Kidney epithelial cell (primary cell): Measurements from ENCODE around the gene TJAP1. TPM values are rescaled to one million over a fixed set of nuclear protein-coding genes. Genes with fewer than 3 reads are reported as not detected.

Experiments used
- DNase-seq: peaks from one replicate; pipeline ENCODE4 v3.0.0-alpha.2; 2010; ENCODE audit warnings: low read depth
- H3K27me3 ChIP-seq: 2 replicates; pipeline ENCODE4 v1.6.0; 2011; ENCODE audit warnings: low read length; ENCODE audit not compliant: control insufficient read depth, insufficient read depth
- H3K36me3 ChIP-seq: 2 replicates; pipeline ENCODE4 v1.5.1; 2011; ENCODE audit warnings: low read length; ENCODE audit not compliant: control insufficient read depth, insufficient read depth
- H3K4me3 ChIP-seq: 2 replicates; pipeline ENCODE4 v1.5.1; 2011; ENCODE audit warnings: low read depth, mild to moderate bottlenecking, control low read depth, low read length
- total RNA-seq: library from RNA; depleted of rRNA; stranded (reverse); fragments of >200 nt; gene quantifications from 2 replicates; pipeline ENCODE4 v1.2.3, GENCODE V29; 2015
- TF ChIP-seq, protein P1 (sequence below): IDR thresholded peaks from 2 replicates; pipeline ENCODE4 v1.5.1; 2011; ENCODE audit warnings: mild to moderate bottlenecking, moderate library complexity, low read length, control low read depth, inconsistent platforms; ENCODE audit not compliant: insufficient read depth, poor library complexity, severe bottlenecking

The TJAP1 gene
- total RNA-seq, 1 donor from 2014 or later = 31.7 TPM

DNA sequence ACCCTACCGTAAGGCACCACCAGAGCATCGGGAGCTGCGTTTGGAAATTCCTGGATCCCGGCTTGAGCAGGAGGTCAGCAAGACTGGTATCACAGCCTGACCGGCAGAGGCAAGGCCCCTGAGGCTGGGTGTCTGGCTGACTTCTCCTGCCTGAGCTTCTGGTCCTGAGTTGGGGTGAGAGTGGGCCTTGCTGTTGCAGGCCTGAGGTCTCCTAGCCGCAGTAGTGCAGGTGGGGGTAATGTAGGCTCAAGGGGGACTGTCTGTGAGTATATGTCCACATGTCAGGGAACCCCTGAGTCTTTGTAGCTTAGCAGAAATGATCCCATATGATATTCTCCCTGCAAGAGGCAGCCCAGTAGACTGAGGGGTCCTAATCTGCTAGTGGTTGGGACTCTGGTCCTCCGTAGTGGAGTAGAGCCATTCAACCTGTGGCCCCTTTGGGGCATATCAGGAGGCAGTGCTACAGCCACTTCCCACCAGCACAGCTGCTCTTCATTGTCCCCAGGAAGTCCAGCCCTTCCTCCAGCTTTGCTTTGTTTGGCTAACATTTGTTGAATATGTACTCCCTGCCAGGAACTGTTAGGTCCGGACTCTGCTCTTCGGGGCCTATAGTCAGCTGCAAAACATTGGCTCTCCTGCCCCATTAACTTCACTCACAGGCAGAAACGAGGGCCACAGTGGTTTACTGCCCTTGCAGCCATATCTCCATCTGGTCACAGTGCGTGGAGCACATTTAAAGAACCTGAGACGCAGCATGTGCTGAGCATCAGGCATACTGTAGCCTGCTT lies 21.9 kb downstream of the TJAP1 start:
- TF ChIP-seq, protein P1, sequence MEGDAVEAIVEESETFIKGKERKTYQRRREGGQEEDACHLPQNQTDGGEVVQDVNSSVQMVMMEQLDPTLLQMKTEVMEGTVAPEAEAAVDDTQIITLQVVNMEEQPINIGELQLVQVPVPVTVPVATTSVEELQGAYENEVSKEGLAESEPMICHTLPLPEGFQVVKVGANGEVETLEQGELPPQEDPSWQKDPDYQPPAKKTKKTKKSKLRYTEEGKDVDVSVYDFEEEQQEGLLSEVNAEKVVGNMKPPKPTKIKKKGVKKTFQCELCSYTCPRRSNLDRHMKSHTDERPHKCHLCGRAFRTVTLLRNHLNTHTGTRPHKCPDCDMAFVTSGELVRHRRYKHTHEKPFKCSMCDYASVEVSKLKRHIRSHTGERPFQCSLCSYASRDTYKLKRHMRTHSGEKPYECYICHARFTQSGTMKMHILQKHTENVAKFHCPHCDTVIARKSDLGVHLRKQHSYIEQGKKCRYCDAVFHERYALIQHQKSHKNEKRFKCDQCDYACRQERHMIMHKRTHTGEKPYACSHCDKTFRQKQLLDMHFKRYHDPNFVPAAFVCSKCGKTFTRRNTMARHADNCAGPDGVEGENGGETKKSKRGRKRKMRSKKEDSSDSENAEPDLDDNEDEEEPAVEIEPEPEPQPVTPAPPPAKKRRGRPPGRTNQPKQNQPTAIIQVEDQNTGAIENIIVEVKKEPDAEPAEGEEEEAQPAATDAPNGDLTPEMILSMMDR = no peak
- peaks cover 3% of the 10 kb centered on the region for H3K36me3 ChIP-seq
- H3K4me3 ChIP-seq = no peak overlapping the region
- no peaks in the 10 kb centered on the region for H3K27me3 ChIP-seq
- no peak for DNase-seq

- no peaks in the 10 kb centered on the region for H3K27me3 ChIP-seq
- TF ChIP-seq, protein P1 = no peak
- peaks cover 3% of the 10 kb centered on the region for H3K36me3 ChIP-seq
- no peak for DNase-seq
- no peak overlapping the region for H3K4me3 ChIP-seq
Observed at GRCh38 chr6:43500921-43501320, 23.6 kb downstream of the TJAP1 start.

GRCh38 chr6:43502666-43503065 lies 25.3 kb downstream of the TJAP1 start:
- TF ChIP-seq, protein P1 = no peak
- peaks cover 3% of the 10 kb centered on the region for H3K36me3 ChIP-seq
- no peak overlapping the region for H3K4me3 ChIP-seq
- no peaks in the 10 kb centered on the region for H3K27me3 ChIP-seq
- DNase-seq = no peak

GRCh38 chr6:43503443-43503842 lies 26.1 kb downstream of the TJAP1 start:
- Histone ChIP-seq H3K27me3 (no peaks in the 10 kb centered on the region), H3K36me3 (peaks cover 3% of the 10 kb centered on the region), H3K4me3 (no peak overlapping the region)
- no peak for DNase-seq
- TF ChIP-seq, protein P1 = no peak

DNA sequence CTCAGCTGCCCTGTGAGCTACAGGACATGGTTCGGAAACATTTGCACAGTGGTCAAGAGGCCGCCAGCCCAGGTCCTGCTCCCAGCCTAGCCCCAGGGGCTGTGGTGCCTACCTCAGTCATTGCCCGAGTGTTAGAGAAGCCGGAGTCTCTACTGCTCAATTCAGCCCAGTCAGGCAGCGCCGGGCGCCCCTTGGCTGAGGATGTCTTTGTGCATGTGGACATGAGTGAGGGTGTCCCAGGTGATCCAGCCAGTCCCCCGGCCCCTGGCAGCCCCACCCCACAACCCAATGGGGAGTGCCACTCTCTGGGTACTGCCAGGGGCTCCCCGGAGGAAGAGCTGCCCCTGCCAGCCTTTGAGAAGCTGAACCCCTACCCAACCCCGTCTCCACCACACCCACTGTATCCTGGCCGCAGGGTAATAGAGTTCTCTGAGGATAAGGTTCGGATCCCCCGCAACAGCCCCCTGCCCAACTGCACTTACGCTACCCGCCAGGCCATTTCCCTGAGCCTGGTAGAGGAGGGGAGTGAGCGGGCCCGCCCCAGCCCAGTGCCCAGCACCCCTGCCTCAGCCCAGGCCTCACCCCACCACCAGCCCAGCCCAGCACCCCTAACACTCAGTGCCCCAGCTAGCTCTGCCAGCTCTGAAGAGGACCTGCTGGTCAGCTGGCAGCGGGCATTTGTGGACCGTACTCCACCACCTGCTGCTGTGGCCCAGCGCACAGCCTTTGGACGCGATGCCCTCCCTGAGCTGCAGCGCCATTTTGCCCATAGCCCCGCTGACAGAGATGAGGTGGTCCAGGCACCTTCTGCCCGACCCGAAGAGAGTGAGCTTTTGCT lies 27.6 kb downstream of the TJAP1 start:
- H3K4me3 ChIP-seq = no peak overlapping the region
- DNase-seq = no peak
- peaks cover 3% of the 10 kb centered on the region for H3K36me3 ChIP-seq
- peaks cover 9% of the 10 kb centered on the region for H3K27me3 ChIP-seq
- TF ChIP-seq, protein P1 = no peak
